Measurements from ENCODE around the gene NHERF2.

- TF ChIP-seq POLR2A (IDR thresholded peaks at IDR 0.05) (no peak), CTCF (IDR thresholded peaks at IDR 0.05) (no peak)
Observed at GRCh38 chr16:2035431-2036199, 8.9 kb downstream of the NHERF2 start.
